ENCODE results near the gene TCERG1. TPM values are rescaled to one million over a fixed set of nuclear protein-coding genes. Genes with fewer than 3 reads are reported as not detected.

TCERG1 gene
- total RNA-seq, 1 experiment from 2014 or later: 75.9 TPM

GRCh38 chr5:146425023-146425422 is 22.1 kb upstream of the TCERG1 start:
- Histone ChIP-seq H3K27ac (no peak overlapping the region), H3K9me3 (ENCODE audit: insufficient read depth, low read depth) (no peaks in the 10 kb centered on the region), H3K36me3 (ENCODE audit: low read depth) (no peaks in the 10 kb centered on the region), H3K4me3 (no peak overlapping the region), H2AFZ (no peak overlapping the region), H3F3A (ENCODE audit: insufficient read depth, low read depth) (no peaks in the 10 kb centered on the region), H3K4me2 (no peak overlapping the region), H3K4me1 (replicated peaks; ENCODE audit: insufficient read depth) (no peaks in the 10 kb centered on the region), H3K79me2 (ENCODE audit: low read depth) (no peaks in the 10 kb centered on the region), H4K20me1 (ENCODE audit: insufficient read depth) (no peaks in the 10 kb centered on the region), H3K27me3 (ENCODE audit: insufficient read depth, low read depth) (no peaks in the 10 kb centered on the region), H3K9me2 (ENCODE audit: insufficient read depth) (no peaks in the 10 kb centered on the region)
- ChIA-PET POLR2A (ENCODE audit: unreplicated experiment) (no interaction called here), CTCF (no interaction called here)
- intact Hi-C loops (cut with micrococcal nuclease; ENCODE audit: unreplicated experiment): loop anchor here (5.0 kb wide), 2 partner anchors 293 to 743 kb away; no protein-coding TSS in a partner anchor
- TF ChIP-seq EZH2 (IDR thresholded peaks at IDR 0.05; ENCODE audit: low read depth) (no peak), CTCF (conservative IDR thresholded peaks at IDR 0.05) (no peak)
- no peak for DNase-seq
- no TSS peak for BruUV-seq (replicated peaks)

- no peak overlapping the region for H3K4me2 ChIP-seq
- no peaks in the 10 kb centered on the region for H3K4me1 ChIP-seq (replicated peaks; ENCODE audit: insufficient read depth)
- H3K27ac ChIP-seq: no peak overlapping the region
- ChIA-PET CTCF (no interaction called here), POLR2A (ENCODE audit: unreplicated experiment) (no interaction called here)
- TF ChIP-seq EZH2 (IDR thresholded peaks at IDR 0.05; ENCODE audit: low read depth) (no peak), CTCF (conservative IDR thresholded peaks at IDR 0.05) (no peak)
- intact Hi-C loops (cut with micrococcal nuclease; ENCODE audit: unreplicated experiment): loop anchor here (5.0 kb wide), 2 partner anchors 294 to 744 kb away; no protein-coding TSS in a partner anchor
- H3K4me3 ChIP-seq: no peak overlapping the region
- H3K27me3 ChIP-seq (ENCODE audit: insufficient read depth, low read depth): no peaks in the 10 kb centered on the region
- H2AFZ ChIP-seq: no peak overlapping the region
- H4K20me1 ChIP-seq (ENCODE audit: insufficient read depth): no peaks in the 10 kb centered on the region
- H3F3A ChIP-seq (ENCODE audit: insufficient read depth, low read depth): no peaks in the 10 kb centered on the region
- H3K9me3 ChIP-seq (ENCODE audit: insufficient read depth, low read depth): no peaks in the 10 kb centered on the region
- no TSS peak for BruUV-seq (replicated peaks)
- H3K79me2 ChIP-seq (ENCODE audit: low read depth): no peaks in the 10 kb centered on the region
- H3K9me2 ChIP-seq (ENCODE audit: insufficient read depth): no peaks in the 10 kb centered on the region
- H3K36me3 ChIP-seq (ENCODE audit: low read depth): no peaks in the 10 kb centered on the region
- no peak for DNase-seq
These were observed 20.8 kb upstream of the TCERG1 start for GRCh38 chr5:146426305-146426704.

GRCh38 chr5:146426853-146427618 is 20.1 kb upstream of the TCERG1 start:
- ChIA-PET CTCF (no interaction called here), POLR2A (ENCODE audit: unreplicated experiment) (no interaction called here)
- BruUV-seq (replicated peaks): no TSS peak
- Histone ChIP-seq H3K79me2 (ENCODE audit: low read depth) (no peaks in the 10 kb centered on the region), H3F3A (ENCODE audit: insufficient read depth, low read depth) (no peaks in the 10 kb centered on the region), H3K4me2 (no peak overlapping the region), H2AFZ (no peak overlapping the region), H4K20me1 (ENCODE audit: insufficient read depth) (no peaks in the 10 kb centered on the region), H3K4me3 (no peak overlapping the region), H3K9me2 (ENCODE audit: insufficient read depth) (no peaks in the 10 kb centered on the region), H3K27me3 (ENCODE audit: insufficient read depth, low read depth) (no peaks in the 10 kb centered on the region), H3K36me3 (ENCODE audit: low read depth) (no peaks in the 10 kb centered on the region), H3K27ac (no peak overlapping the region), H3K4me1 (replicated peaks; ENCODE audit: insufficient read depth) (no peaks in the 10 kb centered on the region), H3K9me3 (ENCODE audit: insufficient read depth, low read depth) (no peaks in the 10 kb centered on the region)
- intact Hi-C loops (cut with micrococcal nuclease; ENCODE audit: unreplicated experiment): loop anchor here (1.0 to 5.0 kb wide), 4 partner anchors 136 to 745 kb away; no protein-coding TSS in a partner anchor
- peak in 1 of 2 experiments; percentile 39 for DNase-seq
- TF ChIP-seq CTCF (conservative IDR thresholded peaks at IDR 0.05) (peak; percentile 75), EZH2 (IDR thresholded peaks at IDR 0.05; ENCODE audit: low read depth) (no peak)
